GM20000 (cell line): Measurements from ENCODE around the gene DAPK3.

Source experiments
- DNase-seq: peaks from one replicate; pipeline ENCODE4 v3.0.0; 2012; ENCODE audit warnings: low spot score
- TF ChIP-seq, protein P1 (sequence below): IDR thresholded peaks from 2 replicates; pipeline ENCODE4 v1.5.1; 2012; ENCODE audit warnings: mild to moderate bottlenecking, control low read depth; ENCODE audit errors: extremely low read depth, missing control alignments

DAPK3 gene

DNA sequence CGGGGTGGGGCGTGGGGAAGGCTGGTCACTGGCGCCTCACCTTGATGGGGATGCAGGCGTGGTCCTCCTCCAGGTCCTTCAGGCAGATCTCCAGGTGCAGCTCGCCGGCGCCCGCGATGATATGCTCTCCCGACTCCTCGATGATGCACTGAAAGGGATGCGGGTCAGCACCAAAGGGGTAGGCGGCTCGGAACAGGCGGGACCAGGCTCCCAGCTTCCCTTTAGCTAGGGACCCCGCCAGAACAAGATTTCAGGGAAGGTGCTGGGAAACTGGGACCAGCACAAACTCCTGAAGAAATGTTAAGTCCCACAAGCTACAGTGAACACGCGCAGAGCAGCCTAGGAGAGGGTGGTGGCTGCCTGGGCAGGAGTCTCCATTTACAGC lies 8.4 kb upstream of the DAPK3 start:
- no peak for DNase-seq
- TF ChIP-seq, protein P1, sequence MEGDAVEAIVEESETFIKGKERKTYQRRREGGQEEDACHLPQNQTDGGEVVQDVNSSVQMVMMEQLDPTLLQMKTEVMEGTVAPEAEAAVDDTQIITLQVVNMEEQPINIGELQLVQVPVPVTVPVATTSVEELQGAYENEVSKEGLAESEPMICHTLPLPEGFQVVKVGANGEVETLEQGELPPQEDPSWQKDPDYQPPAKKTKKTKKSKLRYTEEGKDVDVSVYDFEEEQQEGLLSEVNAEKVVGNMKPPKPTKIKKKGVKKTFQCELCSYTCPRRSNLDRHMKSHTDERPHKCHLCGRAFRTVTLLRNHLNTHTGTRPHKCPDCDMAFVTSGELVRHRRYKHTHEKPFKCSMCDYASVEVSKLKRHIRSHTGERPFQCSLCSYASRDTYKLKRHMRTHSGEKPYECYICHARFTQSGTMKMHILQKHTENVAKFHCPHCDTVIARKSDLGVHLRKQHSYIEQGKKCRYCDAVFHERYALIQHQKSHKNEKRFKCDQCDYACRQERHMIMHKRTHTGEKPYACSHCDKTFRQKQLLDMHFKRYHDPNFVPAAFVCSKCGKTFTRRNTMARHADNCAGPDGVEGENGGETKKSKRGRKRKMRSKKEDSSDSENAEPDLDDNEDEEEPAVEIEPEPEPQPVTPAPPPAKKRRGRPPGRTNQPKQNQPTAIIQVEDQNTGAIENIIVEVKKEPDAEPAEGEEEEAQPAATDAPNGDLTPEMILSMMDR: no peak

DNA sequence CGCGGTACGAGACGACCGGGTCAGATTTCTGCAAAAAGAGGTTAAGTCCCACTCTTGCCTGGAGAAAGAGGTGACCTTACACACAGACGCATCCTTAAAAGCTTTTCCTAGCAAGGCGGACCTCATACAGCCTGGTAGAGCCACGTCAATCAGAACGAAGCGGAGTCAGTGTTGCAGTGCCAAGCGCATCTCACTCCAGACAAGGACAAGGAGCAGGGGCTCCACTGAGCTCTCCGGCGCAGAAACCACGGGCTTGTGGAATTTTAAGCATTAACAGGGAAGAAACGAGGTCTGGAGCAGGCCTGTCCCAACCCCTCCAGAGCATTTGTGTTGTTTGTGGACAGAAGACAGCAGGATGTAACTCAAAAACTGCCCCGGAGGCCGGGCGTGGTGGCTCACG lies 7.2 kb upstream of the DAPK3 start:
- no peak for DNase-seq
- TF ChIP-seq, protein P1: no peak

GRCh38 chr19:3977242-3978143 lies 6.6 kb upstream of the DAPK3 start:
- TF ChIP-seq, protein P1: no peak

DNA sequence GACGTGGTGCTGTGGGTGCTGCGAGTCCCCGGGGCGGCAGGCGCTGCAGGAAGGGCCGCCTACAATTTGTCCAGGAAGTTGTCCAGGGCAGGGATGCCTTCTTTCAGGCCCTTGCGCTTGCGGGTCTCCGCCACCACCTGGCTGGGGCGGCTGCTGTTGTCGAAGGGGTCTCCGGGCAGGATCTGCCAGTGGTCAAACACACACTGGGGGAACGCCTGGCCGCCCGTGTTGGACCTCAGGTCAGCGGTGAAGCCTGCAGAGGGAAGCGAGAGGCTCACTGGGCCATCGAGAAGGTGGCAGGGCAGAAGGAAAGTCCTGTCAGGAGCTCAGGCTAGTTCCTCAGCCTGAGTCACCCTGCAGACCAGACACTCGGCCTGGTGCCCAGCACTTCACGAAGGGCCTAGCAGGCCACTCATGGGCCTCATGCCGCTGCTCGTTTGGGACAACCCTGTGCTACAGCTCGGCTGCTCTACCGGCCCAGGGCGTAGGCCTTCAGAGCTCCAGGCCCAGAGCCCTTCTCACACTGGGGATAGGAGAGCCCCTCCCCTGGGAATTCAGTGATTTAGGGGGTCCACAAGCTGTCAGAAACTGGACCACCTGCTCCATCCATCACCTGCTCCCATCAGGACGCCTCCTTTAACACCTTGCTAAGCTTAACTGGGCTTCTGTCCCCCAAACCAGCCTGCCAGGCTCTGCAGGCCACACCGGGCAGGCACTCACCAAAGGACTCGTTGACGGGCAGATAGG lies 5.8 kb upstream of the DAPK3 start:
- TF ChIP-seq, protein P1: no peak
- DNase-seq: no peak

More at GRCh38 chr19:3977242-3978143, 6.6 kb upstream of the DAPK3 start:
- DNase-seq: no peak

- DNase-seq: no peak
- TF ChIP-seq, protein P1: no peak
Measured at GRCh38 chr19:3975637-3976087, 4.8 kb upstream of the DAPK3 start.

DNA sequence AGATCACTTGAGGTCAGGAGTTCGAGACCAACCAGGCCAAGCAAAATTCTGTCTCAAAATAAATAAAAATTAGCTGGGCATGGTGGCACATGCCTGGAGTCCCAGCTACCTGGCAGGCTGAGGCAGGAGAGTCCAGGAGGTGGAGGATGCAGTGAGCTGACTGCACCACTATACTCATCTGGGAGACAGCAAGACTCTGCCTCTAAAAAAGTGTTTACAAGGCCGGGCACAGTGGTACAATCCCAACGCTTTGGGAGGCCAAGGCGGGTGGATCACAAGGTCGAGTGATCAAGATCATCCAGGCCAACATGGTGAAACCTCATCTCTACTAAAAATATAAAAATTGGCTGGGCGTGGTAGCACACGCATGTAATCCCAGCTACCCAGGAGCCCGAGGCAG lies 4.2 kb upstream of the DAPK3 start:
- TF ChIP-seq, protein P1: no peak
- DNase-seq: no peak

GRCh38 chr19:3970313-3970807 lies 539 bp downstream of the DAPK3 start:
- TF ChIP-seq, protein P1: no peak
- no peak for DNase-seq
